Breast epithelium (tissue), 4 donors: Measurements from ENCODE around the gene PCGF6. TPM values are rescaled to one million over a fixed set of nuclear protein-coding genes. Genes with fewer than 3 reads are reported as not detected.

Experiments
- DNase-seq, 2 donors: peaks; one replicate each; pipeline ENCODE4 v3.0.0-alpha.2; 2019; ENCODE audit warnings: low spot score in 2 of 2
- H3K27ac ChIP-seq, 2 donors: fragments of 200-600 bp; sonication (generic) in 1 of 2; one replicate each; pipeline ENCODE4 v1.5.1; 2016 to 2019; ENCODE audit warnings: mild to moderate bottlenecking in 1 of 2
- H3K27me3 ChIP-seq, 2 donors: fragments of 200-600 bp; sonication (generic) in 1 of 2; one replicate each; pipeline versions ENCODE4 v1.5.1 to v1.6.0; 2017 to 2019; ENCODE audit warnings: control low read depth in 1 of 2, mild to moderate bottlenecking in 1 of 2
- H3K36me3 ChIP-seq: fragments of 200-600 bp; one replicate; pipeline ENCODE4 v1.5.1; 2019
- H3K4me1 ChIP-seq, 2 donors: fragments of 200-600 bp; sonication (generic); one replicate each; pipeline ENCODE4 v1.5.1; 2016 to 2019; ENCODE audit warnings: control low read depth in 1 of 2
- H3K4me3 ChIP-seq, 3 donors: fragments of 200-600 bp; sonication (generic); 1 replicate in 2 of 3; 2 replicates in 1 of 3; pipeline ENCODE4 v1.5.1; 2016 to 2019; ENCODE audit warnings: mild to moderate bottlenecking in 3 of 3, moderate library complexity in 2 of 3
- H3K9me3 ChIP-seq, 2 donors: fragments of 200-600 bp; sonication (generic) in 1 of 2; one replicate each; pipeline ENCODE4 v1.5.1; 2016 to 2019; ENCODE audit warnings: control low read depth in 1 of 2
- POLR2A ChIP-seq: fragments of 450-650 bp; IDR thresholded peaks from one replicate; pipeline ENCODE4 v1.6.1; 2016; ENCODE audit warnings: antibody characterized with exemption, mild to moderate bottlenecking, moderate library complexity
- POLR2AphosphoS5 ChIP-seq, 3 donors: sonication (generic); formaldehyde crosslinking; IDR thresholded peaks; one replicate each; pipeline ENCODE4 v1.6.1; 2017; ENCODE audit warnings: antibody characterized with exemption in 3 of 3
- intact Hi-C: fragments of 100-400 bp; cut with DNase I; formaldehyde crosslinking; loops from one replicate; pipeline ENCODE4 v1.15.1; 2023; ENCODE audit warnings: low total_unique reads
- total RNA-seq, 3 donors: library from RNA; depleted of rRNA; stranded (reverse); fragments of >200 nt; gene quantifications; one replicate each; pipeline ENCODE4 v1.1.0, GENCODE V29; 2016
- TF ChIP-seq, protein P1 (sequence below), 3 donors: fragments of 450-650 bp; IDR thresholded peaks; one replicate each; pipeline ENCODE4 v1.5.1; 2016 to 2017; ENCODE audit warnings: antibody characterized with exemption in 3 of 3, mild to moderate bottlenecking in 3 of 3, moderate library complexity in 3 of 3

PCGF6 gene
- total RNA-seq, 3 donors from 2014 or later = 13.9 to 15.1 (median 14.5) TPM

DNA sequence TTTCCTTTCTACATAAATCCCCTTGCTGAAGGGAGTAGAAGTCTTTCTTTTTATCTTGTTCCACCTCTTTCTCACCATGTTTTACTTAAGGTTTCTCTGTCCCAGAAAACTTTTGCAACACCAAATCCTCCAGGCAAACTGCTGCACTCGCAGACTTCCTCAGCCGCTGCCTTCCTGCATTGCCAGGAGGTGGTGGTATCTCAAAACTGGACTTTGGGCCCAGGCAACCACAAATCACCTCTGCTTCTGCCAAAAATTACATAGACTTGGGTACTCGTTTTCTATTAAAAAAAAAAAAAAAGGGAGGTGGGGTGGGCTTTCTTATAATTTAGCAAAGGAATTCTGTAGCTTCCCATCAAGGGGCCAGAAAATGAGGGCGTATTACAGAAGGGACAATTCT, 59.4 kb downstream of the PCGF6 start:
- Histone ChIP-seq H3K27ac (no peak overlapping the region), H3K4me1 (no peaks in the 10 kb centered on the region), H3K9me3 (no peaks in the 10 kb centered on the region), H3K27me3 (peaks cover 0 to 4% of the 10 kb centered on the region in 2 donors), H3K36me3 (no peaks in the 10 kb centered on the region), H3K4me3 (no peak overlapping the region)
- DNase-seq = no peak
- TF ChIP-seq POLR2A (no peak), POLR2AphosphoS5 (IDR thresholded peaks at IDR 0.05) (no peak)
- TF ChIP-seq, protein P1, sequence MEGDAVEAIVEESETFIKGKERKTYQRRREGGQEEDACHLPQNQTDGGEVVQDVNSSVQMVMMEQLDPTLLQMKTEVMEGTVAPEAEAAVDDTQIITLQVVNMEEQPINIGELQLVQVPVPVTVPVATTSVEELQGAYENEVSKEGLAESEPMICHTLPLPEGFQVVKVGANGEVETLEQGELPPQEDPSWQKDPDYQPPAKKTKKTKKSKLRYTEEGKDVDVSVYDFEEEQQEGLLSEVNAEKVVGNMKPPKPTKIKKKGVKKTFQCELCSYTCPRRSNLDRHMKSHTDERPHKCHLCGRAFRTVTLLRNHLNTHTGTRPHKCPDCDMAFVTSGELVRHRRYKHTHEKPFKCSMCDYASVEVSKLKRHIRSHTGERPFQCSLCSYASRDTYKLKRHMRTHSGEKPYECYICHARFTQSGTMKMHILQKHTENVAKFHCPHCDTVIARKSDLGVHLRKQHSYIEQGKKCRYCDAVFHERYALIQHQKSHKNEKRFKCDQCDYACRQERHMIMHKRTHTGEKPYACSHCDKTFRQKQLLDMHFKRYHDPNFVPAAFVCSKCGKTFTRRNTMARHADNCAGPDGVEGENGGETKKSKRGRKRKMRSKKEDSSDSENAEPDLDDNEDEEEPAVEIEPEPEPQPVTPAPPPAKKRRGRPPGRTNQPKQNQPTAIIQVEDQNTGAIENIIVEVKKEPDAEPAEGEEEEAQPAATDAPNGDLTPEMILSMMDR (IDR thresholded peaks at IDR 0.05) = no peak
- intact Hi-C loops = no loop called here

DNA sequence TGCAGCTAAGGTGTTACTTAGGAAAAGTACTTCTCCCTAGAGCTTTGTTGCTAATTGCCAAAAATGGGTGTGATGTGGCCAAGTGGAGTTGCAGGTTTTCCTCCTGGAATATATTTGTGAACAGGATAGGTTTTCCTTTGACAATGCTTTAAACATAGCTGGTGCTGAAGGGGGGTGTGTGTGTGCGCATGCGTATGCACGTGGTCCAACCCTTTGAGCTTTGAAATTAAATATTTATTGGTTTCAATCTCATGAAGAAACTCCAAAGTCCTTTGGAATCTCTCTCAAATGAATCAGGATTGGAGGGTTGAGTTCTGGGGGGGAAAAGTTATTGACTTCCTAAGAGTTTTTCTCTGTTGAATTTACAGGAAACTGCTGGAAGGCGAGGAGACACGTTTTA, 62.9 kb downstream of the PCGF6 start:
- H3K4me1 ChIP-seq = no peaks in the 10 kb centered on the region
- no peaks in the 10 kb centered on the region for H3K36me3 ChIP-seq
- no peaks in the 10 kb centered on the region for H3K9me3 ChIP-seq
- no peak for TF ChIP-seq POLR2AphosphoS5 (IDR thresholded peaks at IDR 0.05)
- intact Hi-C loops = no loop called here
- H3K27ac ChIP-seq = no peak overlapping the region
- no peak for DNase-seq
- no peak overlapping the region for H3K4me3 ChIP-seq
- H3K27me3 ChIP-seq = peaks cover 0 to 8% of the 10 kb centered on the region in 2 donors

DNA sequence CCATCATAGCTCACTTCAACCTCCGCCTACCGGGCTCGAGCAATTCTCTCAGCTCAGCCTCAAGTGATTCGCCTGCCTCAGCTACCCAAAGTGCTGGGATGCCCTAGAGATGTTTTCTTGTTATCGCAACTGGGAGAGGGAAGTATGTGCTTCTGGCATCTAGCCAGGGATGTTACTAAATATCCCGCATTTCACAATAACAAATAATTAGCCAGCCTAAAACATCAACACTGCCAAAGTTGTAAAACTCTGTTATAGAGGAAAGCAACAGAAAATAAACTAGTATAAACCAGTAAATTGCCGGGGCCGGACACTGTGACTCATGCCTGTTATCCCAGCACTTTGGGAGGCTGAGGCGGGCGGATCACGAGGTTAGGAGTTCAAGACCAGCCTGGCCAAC, 66.8 kb downstream of the PCGF6 start:
- DNase-seq = no peak
- Histone ChIP-seq H3K27me3 (peaks cover 0 to 38% of the 10 kb centered on the region in 2 donors), H3K4me1 (no peaks in the 10 kb centered on the region), H3K9me3 (no peaks in the 10 kb centered on the region), H3K27ac (no peak overlapping the region), H3K4me3 (no peak overlapping the region), H3K36me3 (no peaks in the 10 kb centered on the region)
- no peak for TF ChIP-seq POLR2AphosphoS5 (IDR thresholded peaks at IDR 0.05)
- TF ChIP-seq, protein P1 (IDR thresholded peaks at IDR 0.05) = no peak
- no peak for TF ChIP-seq POLR2A
- intact Hi-C loops = no loop called here

DNA sequence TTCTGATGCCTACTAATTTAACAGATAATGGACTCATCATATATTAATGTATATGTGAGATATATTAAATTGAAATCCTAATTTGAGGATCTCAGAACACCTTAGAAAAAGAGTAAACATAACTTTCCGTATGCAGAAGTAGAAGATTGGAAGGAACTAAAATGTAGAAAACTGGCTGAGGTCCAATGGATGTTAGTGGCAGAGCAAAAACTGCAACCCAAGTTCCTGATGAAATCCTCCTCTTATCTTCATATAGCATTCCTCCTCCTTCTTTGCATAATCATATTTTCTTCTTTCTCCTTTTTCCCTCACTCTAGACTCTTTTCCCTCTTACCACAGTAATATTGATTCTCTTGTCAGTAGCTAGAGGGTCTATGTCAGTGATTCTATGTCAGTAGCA, 68.0 kb downstream of the PCGF6 start:
- no peak for DNase-seq
- TF ChIP-seq, protein P1 (IDR thresholded peaks at IDR 0.05) = no peak
- no peaks in the 10 kb centered on the region for H3K4me1 ChIP-seq
- H3K27ac ChIP-seq = no peak overlapping the region
- peaks cover 0 to 50% of the 10 kb centered on the region in 2 donors for H3K27me3 ChIP-seq
- H3K9me3 ChIP-seq = no peaks in the 10 kb centered on the region
- no peaks in the 10 kb centered on the region for H3K36me3 ChIP-seq
- H3K4me3 ChIP-seq = no peak overlapping the region
- intact Hi-C loops = no loop called here

DNA sequence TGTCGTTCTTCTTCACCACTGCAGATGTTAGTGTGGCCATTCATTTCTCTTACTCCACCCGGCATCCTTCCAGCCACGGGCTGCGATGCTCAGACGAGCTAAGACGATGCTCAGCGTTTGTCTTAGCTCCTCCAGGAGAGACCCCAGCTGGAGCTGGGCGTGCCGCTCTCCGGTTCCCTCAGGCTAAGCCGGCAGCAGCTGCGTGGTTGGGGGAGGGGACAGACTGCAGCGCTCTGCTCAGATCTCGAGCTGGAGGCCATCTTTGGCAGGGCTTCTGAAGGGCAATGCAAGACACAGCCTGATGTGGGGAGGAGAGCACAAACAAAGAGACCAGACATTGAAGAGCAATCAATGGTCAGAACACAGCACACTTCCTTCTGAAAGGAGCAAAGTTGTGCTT, 69.2 kb downstream of the PCGF6 start:
- H3K4me1 ChIP-seq = peaks cover 0 to 7% of the 10 kb centered on the region in 2 donors
- H3K27ac ChIP-seq = no peak overlapping the region
- no peak for DNase-seq
- no peaks in the 10 kb centered on the region for H3K36me3 ChIP-seq
- no peak overlapping the region for H3K4me3 ChIP-seq
- peaks cover 5 to 58% of the 10 kb centered on the region in 2 donors for H3K27me3 ChIP-seq
- TF ChIP-seq POLR2A = no peak
- intact Hi-C loops = loop anchor here (2.0 kb wide), 1 partner anchor 17 kb away; no protein-coding TSS in a partner anchor
- no peaks in the 10 kb centered on the region for H3K9me3 ChIP-seq

DNA sequence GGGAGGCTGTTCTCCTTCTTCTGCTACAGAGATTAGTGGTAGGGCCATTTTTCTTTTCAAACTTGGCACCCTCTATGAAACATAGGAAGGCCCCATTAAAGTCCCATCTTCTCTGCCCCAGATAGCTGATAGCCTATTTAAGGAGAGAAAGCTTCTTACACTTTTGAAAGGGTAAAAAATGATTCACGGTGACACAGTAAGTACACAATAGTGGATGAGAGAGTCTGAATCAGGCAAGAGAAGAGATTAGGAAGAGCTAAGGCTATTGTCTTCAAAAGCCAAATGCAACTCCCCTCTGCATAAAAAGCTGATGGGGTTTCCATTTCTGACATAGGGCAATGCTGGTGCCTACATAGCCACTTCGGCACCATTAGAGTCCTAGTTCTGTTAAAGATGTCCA, 70.4 kb downstream of the PCGF6 start:
- TF ChIP-seq, protein P1 (IDR thresholded peaks at IDR 0.05) = no peak
- TF ChIP-seq POLR2AphosphoS5 (IDR thresholded peaks at IDR 0.05) = no peak
- TF ChIP-seq POLR2A = no peak
- Histone ChIP-seq H3K9me3 (no peaks in the 10 kb centered on the region), H3K27ac (no peak overlapping the region), H3K4me3 (no peak overlapping the region), H3K4me1 (peaks cover 0 to 8% of the 10 kb centered on the region in 2 donors), H3K27me3 (peaks cover 5 to 70% of the 10 kb centered on the region in 2 donors), H3K36me3 (no peaks in the 10 kb centered on the region)
- intact Hi-C loops = loop anchor here (2.0 kb wide), 1 partner anchor 16 kb away; no protein-coding TSS in a partner anchor
- no peak for DNase-seq
